Measurements from ENCODE around the gene SCAMP3. TPM values are rescaled to one million over a fixed set of nuclear protein-coding genes. Genes with fewer than 3 reads are reported as not detected.
"Not testable (repeated sequence)": the region's sequence is repeated elsewhere in the genome, so short reads cannot be mapped to it uniquely, and the experiment has no call there.

The SCAMP3 gene
- 89.7 and 96.1 TPM in 2 replicates for total RNA-seq

DNA sequence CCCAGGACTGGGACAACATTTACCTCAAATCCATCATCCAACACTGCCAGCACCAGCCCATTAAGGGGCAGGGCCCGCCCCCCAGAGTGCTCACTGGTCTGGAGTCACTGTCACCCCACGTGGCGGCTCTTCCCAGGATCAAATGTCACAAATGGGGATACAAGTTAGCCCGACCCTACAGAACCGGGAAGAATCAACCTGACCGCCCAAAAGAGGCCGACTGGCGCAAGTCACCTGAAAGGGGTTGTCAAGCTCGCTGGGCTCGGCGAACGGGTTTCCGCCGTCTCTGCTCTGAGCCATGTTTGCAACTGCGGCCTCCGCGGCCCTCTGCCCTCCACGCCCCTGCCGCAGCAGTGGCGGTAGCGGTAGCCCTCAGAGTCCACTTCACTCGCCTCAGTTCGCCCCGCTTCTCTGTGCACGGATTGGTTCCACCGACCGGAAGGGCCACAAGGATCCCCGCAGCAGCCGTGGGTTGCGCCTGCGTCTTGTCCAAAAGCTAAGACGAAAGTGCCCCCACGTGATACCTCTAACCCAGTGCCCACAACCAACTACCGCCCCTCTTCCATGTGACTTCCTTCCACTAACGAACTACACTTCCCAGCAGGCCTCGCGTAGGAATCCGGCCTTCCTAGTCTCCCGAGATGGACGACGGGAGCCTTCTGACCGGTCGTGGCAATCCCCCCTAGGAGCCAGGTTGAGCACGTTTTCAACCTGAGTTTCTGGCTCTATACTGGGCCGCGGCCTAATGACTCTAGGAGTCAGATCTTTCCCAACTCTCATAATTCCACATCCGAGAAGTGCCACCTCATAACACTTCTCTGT, at the start of gene SCAMP3:
Gene SCAMP3 (minus strand): TSS at position 509 of the 822 bp plus-strand sequence. CDS start 209 bp downstream, at position 300.
- intact Hi-C loops (cut with micrococcal nuclease), result loop anchor here (1.0 kb wide), 2 partner anchors 11 to 12 kb away; partner anchors contain the start of gene CLK2

GRCh38 chr1:155309423-155310021, 47.4 kb upstream of the SCAMP3 start:
- intact Hi-C loops (cut with micrococcal nuclease), result no loop called here

GRCh38 chr1:155308493-155309422, 46.6 kb upstream of the SCAMP3 start, which contains the start of gene FDPS:
TSS of gene FDPS (plus strand) at chr1:155308866. CDS start at chr1:155309790, 924 bp downstream.
- intact Hi-C loops (cut with micrococcal nuclease), result loop anchor here (1.0 kb wide), 3 partner anchors 15 to 58 kb away; partner anchors contain the start of gene HCN3

DNA sequence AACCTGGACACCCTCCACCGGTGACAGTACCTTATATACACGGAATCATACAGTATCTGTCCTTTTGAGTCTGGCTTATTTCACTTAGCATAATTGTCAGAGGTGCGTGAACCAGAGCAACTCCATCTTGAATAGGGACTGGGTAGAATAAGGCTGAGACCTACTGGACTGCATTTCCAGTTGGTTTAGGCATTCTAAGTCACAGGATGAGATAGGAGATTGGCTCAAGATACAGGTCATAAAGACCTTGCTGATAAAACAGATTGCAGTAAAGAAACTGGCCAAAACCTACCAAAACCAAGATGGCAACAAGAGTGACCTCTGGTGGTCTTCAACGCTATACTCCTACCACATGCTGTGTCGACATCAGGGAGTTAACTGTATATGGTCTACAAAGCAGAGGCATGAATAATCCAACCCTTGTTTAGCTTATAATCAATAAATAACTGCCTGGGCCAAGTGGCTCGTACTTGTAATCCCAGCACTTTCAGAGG, 45.1 kb upstream of the SCAMP3 start:
- intact Hi-C loops (cut with micrococcal nuclease), result no loop called here

- intact Hi-C loops (cut with micrococcal nuclease), result no loop called here
Observed at GRCh38 chr1:155305881-155306391, 43.8 kb upstream of the SCAMP3 start.

GRCh38 chr1:155304558-155305063, 42.5 kb upstream of the SCAMP3 start:
- intact Hi-C loops (cut with micrococcal nuclease), result no loop called here

GRCh38 chr1:155301342-155301841, 39.2 kb upstream of the SCAMP3 start, which contains the start of gene PKLR:
TSS of gene PKLR (minus strand) at chr1:155301438. CDS start at chr1:155301395, 43 bp downstream.
- intact Hi-C loops (cut with micrococcal nuclease), result no loop called here

GRCh38 chr1:155300553-155301329, 38.6 kb upstream of the SCAMP3 start:
- intact Hi-C loops (cut with micrococcal nuclease), result no loop called here

DNA sequence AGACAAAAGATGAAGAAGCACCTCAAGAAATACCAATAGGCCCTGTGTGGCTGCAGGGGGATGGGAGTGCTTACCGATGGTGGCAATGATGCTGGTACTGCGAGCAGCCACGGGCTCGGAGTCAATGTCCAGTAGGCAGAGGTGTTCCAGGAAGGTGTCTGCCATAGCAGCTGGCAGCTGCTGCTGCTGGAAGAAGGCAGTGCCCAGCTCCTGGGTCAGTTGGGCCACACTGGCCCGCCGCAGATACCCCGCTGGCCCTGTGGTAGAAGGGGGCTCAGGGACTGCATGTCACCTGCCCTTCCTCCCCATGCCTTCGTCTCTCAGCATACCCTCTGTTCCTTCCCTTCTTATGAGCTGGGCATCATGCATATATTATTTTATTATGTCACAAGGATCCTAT, 37.9 kb upstream of the SCAMP3 start:
- intact Hi-C loops (cut with micrococcal nuclease), result no loop called here

- intact Hi-C loops (cut with micrococcal nuclease), result no loop called here
Observed at GRCh38 chr1:155297384-155297783, 35.2 kb upstream of the SCAMP3 start.

- intact Hi-C loops (cut with micrococcal nuclease), result no loop called here
Observed at GRCh38 chr1:155296661-155297060, 34.5 kb upstream of the SCAMP3 start.

GRCh38 chr1:155295942-155296267, 33.7 kb upstream of the SCAMP3 start:
- intact Hi-C loops (cut with micrococcal nuclease), result no loop called here

GRCh38 chr1:155295183-155295941, 33.2 kb upstream of the SCAMP3 start:
- intact Hi-C loops (cut with micrococcal nuclease), result no loop called here

- intact Hi-C loops (cut with micrococcal nuclease), result no loop called here
Observed at GRCh38 chr1:155294520-155295182, 32.5 kb upstream of the SCAMP3 start.

- intact Hi-C loops (cut with micrococcal nuclease), result no loop called here
Observed at GRCh38 chr1:155293086-155293749, 31.1 kb upstream of the SCAMP3 start.

DNA sequence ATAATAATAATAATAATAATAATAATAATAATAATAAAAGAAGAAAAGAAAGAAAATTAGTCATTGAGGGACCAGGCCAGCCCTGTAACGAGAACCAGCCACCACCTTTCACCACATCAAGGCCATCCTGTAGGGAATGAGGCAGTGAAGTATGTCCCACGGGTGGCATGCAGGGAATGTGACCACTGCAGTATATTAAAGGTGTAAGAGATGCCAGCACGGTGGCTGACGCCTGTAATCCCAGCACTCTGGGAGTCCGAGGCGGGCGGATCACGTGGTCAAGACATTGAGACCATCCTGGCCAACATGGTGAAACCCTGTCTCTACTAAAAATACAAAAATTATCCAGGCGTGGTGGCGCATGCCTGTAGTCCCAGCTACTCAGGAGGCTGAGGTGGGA, 28.8 kb upstream of the SCAMP3 start:
- intact Hi-C loops (cut with micrococcal nuclease), result not testable (repeated sequence)

DNA sequence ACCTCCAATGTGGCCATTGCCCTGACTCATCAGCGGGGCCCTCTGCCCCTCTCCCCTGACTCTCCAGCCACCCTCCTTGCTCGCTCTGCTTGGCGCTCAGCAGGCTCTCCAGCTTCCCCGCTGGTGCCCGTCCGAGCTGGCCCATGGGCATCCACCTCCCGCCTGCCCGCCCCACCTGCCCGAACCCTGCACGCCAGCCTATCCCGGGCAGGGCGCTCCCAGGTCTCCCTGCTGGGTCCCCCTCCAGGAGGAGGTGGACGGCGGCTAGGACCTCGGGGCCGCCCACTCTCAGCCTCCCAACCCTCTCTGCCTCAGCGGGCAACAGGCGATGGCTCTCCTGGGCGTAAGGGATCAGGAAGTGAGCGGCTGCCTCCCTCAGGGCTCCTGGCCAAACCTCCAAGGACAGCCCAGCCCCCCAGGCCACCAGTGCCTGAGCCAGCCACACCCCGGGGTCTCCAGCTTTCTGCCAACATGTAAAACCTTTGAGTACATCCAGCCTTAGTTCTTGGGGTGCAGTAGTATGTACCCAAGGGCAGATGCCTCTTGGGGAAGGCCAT, 25.9 kb upstream of the SCAMP3 start:
- intact Hi-C loops (cut with micrococcal nuclease), result no loop called here

DNA sequence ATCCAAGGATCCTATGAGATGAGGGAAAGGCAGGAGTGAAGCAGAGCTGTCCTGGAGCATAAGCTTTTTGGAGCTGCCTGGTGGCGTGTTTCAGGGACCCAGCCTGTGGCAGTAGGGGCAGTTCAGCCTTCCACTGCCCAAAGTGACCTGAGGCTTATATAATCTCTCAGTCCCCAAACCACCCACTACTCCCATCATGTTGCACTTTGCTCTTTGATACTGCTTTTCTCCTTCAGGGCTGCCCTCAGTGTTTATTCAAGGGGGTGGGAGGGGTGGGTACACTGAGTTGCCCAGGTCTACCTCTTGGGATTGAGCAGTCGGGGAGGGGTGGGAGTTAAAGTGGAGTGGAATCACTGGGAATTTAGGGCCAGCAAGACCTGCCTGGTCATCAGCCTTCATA, 24.4 kb upstream of the SCAMP3 start:
- intact Hi-C loops (cut with micrococcal nuclease), result no loop called here

Data from T-helper 2 cell treated with Interferon-gamma antibody and Interleukin-4, amounts not matched to agents 100 ng/mL and 5 ng/mL, for 36 hours (primary cell).